Natural killer cell (primary cell): Measurements from ENCODE around the gene KDSR. TPM values are rescaled to one million over a fixed set of nuclear protein-coding genes. Genes with fewer than 3 reads are reported as not detected.
A peak's percentile ranks its signal among the peaks of the same experiment; 100 is the strongest.

Source experiments
- ATAC-seq, 3 donors: fragments of 150-1000 bp in 2 of 3; fragments of 200-7000 bp in 1 of 3; cut with Tn5 transposase; 1 replicate in 1 of 3; 2 replicates in 2 of 3; pipeline ENCODE4 v1.10.0; 2021; ENCODE audit warnings: mild to moderate bottlenecking in 2 of 3, moderate library complexity in 2 of 3
- DNase-seq, 2 donors: peaks; one replicate each; pipeline versions ENCODE4 v3.0.0 to v3.0.0-alpha.2; 2013 to 2021; ENCODE audit warnings: mixed read lengths in 1 of 2
- H3K27ac ChIP-seq: one replicate; pipeline ENCODE4 v1.5.1; 2013; ENCODE audit warnings: mild to moderate bottlenecking, low read length
- H3K27me3 ChIP-seq: one replicate; pipeline ENCODE4 v1.6.1; 2013; ENCODE audit warnings: low read length; ENCODE audit not compliant: control insufficient read depth, insufficient read depth
- H3K36me3 ChIP-seq: one replicate; pipeline ENCODE4 v1.6.1; 2013; ENCODE audit warnings: low read length; ENCODE audit not compliant: control insufficient read depth, insufficient read depth
- H3K4me1 ChIP-seq: one replicate; pipeline ENCODE4 v1.6.1; 2013; ENCODE audit warnings: low read length; ENCODE audit not compliant: control insufficient read depth, insufficient read depth
- H3K4me3 ChIP-seq: one replicate; pipeline ENCODE4 v1.5.1; 2013; ENCODE audit warnings: low read length
- H3K9me3 ChIP-seq: one replicate; pipeline ENCODE4 v1.6.1; 2013; ENCODE audit warnings: low read length; ENCODE audit not compliant: control insufficient read depth, insufficient read depth
- H3K27ac Mint-ChIP-seq, 2 donors: one replicate each; pipeline ENCODE4 v1.8.0; 2022; ENCODE audit warnings: mild to moderate bottlenecking in 2 of 2, mixed read lengths in 2 of 2, moderate library complexity in 1 of 2
- H3K27me3 Mint-ChIP-seq, 2 donors: one replicate each; pipeline ENCODE4 v1.8.0; 2022; ENCODE audit warnings: low read depth in 2 of 2, mixed read lengths in 2 of 2
- H3K36me3 Mint-ChIP-seq: one replicate; pipeline ENCODE4 v1.8.0; 2022; ENCODE audit warnings: mixed read lengths
- H3K4me1 Mint-ChIP-seq, 2 donors: one replicate each; pipeline ENCODE4 v1.8.0; 2022; ENCODE audit warnings: mixed read lengths in 2 of 2
- H3K4me3 Mint-ChIP-seq: one replicate; pipeline ENCODE4 v1.8.0; 2022; ENCODE audit warnings: mild to moderate bottlenecking, moderate library complexity, mixed read lengths
- H3K9me3 Mint-ChIP-seq, 2 donors: one replicate each; pipeline ENCODE4 v1.8.0; 2022; ENCODE audit warnings: mixed read lengths in 2 of 2
- WGBS: methylation state at CpG from one replicate; pipeline ENCODE4 v1.1.7; 2013; ENCODE audit warnings: missing lambda C conversion rate; ENCODE audit not compliant: insufficient coverage; 5-methylcytosine and 5-hydroxymethylcytosine counted together
- intact Hi-C: fragments of 100-400 bp; cut with micrococcal nuclease; formaldehyde crosslinking; loops from one replicate; pipeline ENCODE4 v1.14.2; 2022
- total RNA-seq, 4 donors: library from RNA; stranded (reverse); fragments of 120-200 nt in 1 of 4; gene quantifications; one replicate each; pipeline versions ENCODE4 v1.2.3 to v1.2.4, GENCODE V29; 2013 to 2022
- TF ChIP-seq, protein P1 (sequence below): fragments of 200-600 bp; IDR thresholded peaks from one replicate; pipeline ENCODE4 v1.8.0; 2022; ENCODE audit warnings: antibody characterized with exemption

KDSR gene
- total RNA-seq, 3 donors from 2014 or later (not counting 1 experiment from before 2014, with no cell fraction given) = 11.1 to 15.1 (median 11.6) TPM

DNA sequence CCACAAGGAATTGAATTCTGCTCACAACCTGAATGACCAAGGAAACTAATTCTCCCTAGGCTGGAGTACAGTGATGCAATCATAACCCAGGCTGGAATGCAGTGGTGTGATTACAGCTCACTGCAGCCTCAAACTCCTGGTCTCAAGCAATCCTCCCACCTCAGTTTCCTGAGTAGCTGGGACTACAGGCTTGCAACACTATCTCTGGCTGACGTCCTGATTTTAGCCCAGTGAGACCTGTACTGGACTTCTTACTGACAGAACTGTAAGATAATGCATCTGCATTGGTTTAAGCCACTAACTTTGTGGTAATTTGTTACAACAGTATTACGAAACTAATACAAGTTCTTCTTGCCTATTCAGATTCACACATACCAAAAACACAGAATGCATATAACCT is 9.5 kb upstream of the KDSR start:
- 78% methylated on average over 2 of the region's 2 CpGs for WGBS
- Histone ChIP-seq H3K4me3 (no peak overlapping the region), H3K27me3 (no peaks in the 10 kb centered on the region), H3K4me1 (no peaks in the 10 kb centered on the region), H3K27ac (no peak overlapping the region), H3K9me3 (peaks cover 3% of the 10 kb centered on the region), H3K36me3 (no peaks in the 10 kb centered on the region)
- Mint-ChIP-seq H3K36me3 (no peaks in the 10 kb centered on the region), H3K4me1 (peaks cover 7 to 9% of the 10 kb centered on the region in 2 donors), H3K27me3 (no peaks in the 10 kb centered on the region), H3K27ac (no peak overlapping the region), H3K4me3 (no peak overlapping the region), H3K9me3 (peaks cover 0 to 3% of the 10 kb centered on the region in 2 donors)
- DNase-seq (no peak), ATAC-seq (no peak)
- intact Hi-C loops = no loop called here
- TF ChIP-seq, protein P1, sequence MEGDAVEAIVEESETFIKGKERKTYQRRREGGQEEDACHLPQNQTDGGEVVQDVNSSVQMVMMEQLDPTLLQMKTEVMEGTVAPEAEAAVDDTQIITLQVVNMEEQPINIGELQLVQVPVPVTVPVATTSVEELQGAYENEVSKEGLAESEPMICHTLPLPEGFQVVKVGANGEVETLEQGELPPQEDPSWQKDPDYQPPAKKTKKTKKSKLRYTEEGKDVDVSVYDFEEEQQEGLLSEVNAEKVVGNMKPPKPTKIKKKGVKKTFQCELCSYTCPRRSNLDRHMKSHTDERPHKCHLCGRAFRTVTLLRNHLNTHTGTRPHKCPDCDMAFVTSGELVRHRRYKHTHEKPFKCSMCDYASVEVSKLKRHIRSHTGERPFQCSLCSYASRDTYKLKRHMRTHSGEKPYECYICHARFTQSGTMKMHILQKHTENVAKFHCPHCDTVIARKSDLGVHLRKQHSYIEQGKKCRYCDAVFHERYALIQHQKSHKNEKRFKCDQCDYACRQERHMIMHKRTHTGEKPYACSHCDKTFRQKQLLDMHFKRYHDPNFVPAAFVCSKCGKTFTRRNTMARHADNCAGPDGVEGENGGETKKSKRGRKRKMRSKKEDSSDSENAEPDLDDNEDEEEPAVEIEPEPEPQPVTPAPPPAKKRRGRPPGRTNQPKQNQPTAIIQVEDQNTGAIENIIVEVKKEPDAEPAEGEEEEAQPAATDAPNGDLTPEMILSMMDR = no peak

DNA sequence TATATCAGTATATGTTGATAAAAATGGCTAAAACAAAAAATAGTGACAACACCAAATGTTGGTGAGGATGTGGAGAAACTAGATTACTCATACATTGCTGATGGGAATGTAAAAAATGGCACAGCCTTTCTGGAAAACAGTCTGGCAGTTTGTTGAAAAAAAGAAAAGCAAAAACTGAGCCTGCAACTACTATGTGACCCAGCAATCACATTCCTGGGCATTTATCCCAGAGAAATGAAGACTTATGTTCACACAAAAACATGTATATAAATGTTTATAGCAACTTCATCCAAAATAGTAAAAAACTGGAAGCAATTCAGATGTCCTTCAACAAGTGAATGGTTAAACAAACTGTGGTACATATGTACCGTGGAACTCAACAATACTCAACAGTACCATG is 7.5 kb upstream of the KDSR start:
- no peaks in the 10 kb centered on the region for H3K36me3 Mint-ChIP-seq
- Histone ChIP-seq H3K36me3 (no peaks in the 10 kb centered on the region), H3K4me3 (no peak overlapping the region), H3K9me3 (peaks cover 3% of the 10 kb centered on the region), H3K4me1 (no peaks in the 10 kb centered on the region), H3K27me3 (no peaks in the 10 kb centered on the region), H3K27ac (no peak overlapping the region)
- DNase-seq = no peak
- no peak for ATAC-seq
- peaks cover 3 to 5% of the 10 kb centered on the region in 2 donors for H3K27me3 Mint-ChIP-seq
- H3K4me3 Mint-ChIP-seq = no peak overlapping the region
- 100% methylated on average over 1 of the region's 1 CpG for WGBS
- TF ChIP-seq, protein P1 = no peak
- H3K27ac Mint-ChIP-seq = no peak overlapping the region
- intact Hi-C loops = no loop called here
- peaks cover 0 to 3% of the 10 kb centered on the region in 2 donors for H3K9me3 Mint-ChIP-seq
- peaks cover 7 to 9% of the 10 kb centered on the region in 2 donors for H3K4me1 Mint-ChIP-seq

DNA sequence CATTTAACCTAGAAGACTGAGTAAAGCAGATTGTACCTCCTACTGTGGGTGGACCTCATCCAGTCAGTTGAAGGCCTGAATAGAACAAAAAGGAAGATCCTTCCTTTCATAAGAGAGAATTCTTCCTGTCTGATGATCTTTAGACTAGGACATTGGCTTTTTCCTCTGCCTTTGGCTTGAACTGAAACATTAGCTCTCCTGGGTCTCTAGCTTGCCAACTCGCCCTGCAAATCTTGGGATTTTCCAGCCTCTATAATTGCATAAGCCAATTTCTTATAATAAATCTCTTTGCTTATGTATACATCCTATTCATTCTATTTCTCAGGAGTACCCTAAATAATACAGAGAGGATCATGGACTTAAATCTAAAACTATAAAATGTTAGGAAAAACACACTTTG is 6.2 kb upstream of the KDSR start:
- Mint-ChIP-seq H3K4me3 (no peak overlapping the region), H3K4me1 (peaks cover 9 to 10% of the 10 kb centered on the region in 2 donors), H3K27ac (no peak overlapping the region), H3K36me3 (no peaks in the 10 kb centered on the region), H3K9me3 (peaks cover 0 to 3% of the 10 kb centered on the region in 2 donors), H3K27me3 (peaks cover 7 to 14% of the 10 kb centered on the region in 2 donors)
- no peak overlapping the region for H3K27ac ChIP-seq
- ATAC-seq = no peak
- peaks cover 3% of the 10 kb centered on the region for H3K9me3 ChIP-seq
- 89% methylated on average over 1 of the region's 1 CpG for WGBS
- no peak overlapping the region for H3K4me3 ChIP-seq
- no peaks in the 10 kb centered on the region for H3K36me3 ChIP-seq
- DNase-seq = no peak
- H3K4me1 ChIP-seq = peaks cover 2% of the 10 kb centered on the region
- TF ChIP-seq, protein P1 = no peak
- intact Hi-C loops = no loop called here
- H3K27me3 ChIP-seq = no peaks in the 10 kb centered on the region

DNA sequence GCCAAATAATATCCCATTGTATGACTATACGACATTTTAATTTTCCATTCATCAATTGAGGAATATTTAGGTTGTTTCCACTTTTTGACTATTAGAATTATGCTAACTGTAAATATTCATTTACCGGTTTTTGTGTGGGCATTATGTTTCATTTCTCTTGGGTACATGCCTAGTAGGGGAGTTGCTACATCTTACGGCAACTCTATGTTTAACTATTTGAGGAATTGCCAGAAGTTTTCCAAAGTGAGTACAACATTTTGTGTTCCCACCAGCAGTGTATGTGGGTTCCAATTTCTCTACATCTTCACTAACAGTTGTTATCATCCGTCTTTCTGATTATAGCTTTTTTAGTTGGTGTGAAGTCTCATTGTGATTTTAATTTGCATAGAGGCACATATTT is 1.6 kb upstream of the KDSR start:
- H3K27me3 ChIP-seq = no peaks in the 10 kb centered on the region
- DNase-seq (no peak), ATAC-seq (no peak)
- Mint-ChIP-seq H3K4me1 (peaks cover 36 to 37% of the 10 kb centered on the region in 2 donors), H3K4me3 (peak overlapping the region; percentile 86), H3K27me3 (peaks cover 7 to 14% of the 10 kb centered on the region in 2 donors), H3K9me3 (peaks cover 3% of the 10 kb centered on the region in 2 donors), H3K27ac (peak overlapping the region; percentile 57 to 69), H3K36me3 (no peaks in the 10 kb centered on the region)
- H3K27ac ChIP-seq = no peak overlapping the region
- peaks cover 28% of the 10 kb centered on the region for H3K4me1 ChIP-seq
- TF ChIP-seq, protein P1 = no peak
- intact Hi-C loops = loop anchor here (5.0 kb wide), 1 partner anchor 34 kb away; no protein-coding TSS in a partner anchor
- H3K4me3 ChIP-seq = no peak overlapping the region
- no peaks in the 10 kb centered on the region for H3K9me3 ChIP-seq
- 100% methylated on average over 2 of the region's 4 CpGs for WGBS
- no peaks in the 10 kb centered on the region for H3K36me3 ChIP-seq
